ENCODE data around the gene NAALADL2.

GRCh38 chr3:175659670-175660350 lies 800.7 kb downstream of the NAALADL2 start:
- TF ChIP-seq EZH2 (IDR thresholded peaks at IDR 0.05; ENCODE audit: low read length, unreplicated experiment): no peak
- TF ChIP-seq, protein P1, sequence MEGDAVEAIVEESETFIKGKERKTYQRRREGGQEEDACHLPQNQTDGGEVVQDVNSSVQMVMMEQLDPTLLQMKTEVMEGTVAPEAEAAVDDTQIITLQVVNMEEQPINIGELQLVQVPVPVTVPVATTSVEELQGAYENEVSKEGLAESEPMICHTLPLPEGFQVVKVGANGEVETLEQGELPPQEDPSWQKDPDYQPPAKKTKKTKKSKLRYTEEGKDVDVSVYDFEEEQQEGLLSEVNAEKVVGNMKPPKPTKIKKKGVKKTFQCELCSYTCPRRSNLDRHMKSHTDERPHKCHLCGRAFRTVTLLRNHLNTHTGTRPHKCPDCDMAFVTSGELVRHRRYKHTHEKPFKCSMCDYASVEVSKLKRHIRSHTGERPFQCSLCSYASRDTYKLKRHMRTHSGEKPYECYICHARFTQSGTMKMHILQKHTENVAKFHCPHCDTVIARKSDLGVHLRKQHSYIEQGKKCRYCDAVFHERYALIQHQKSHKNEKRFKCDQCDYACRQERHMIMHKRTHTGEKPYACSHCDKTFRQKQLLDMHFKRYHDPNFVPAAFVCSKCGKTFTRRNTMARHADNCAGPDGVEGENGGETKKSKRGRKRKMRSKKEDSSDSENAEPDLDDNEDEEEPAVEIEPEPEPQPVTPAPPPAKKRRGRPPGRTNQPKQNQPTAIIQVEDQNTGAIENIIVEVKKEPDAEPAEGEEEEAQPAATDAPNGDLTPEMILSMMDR (conservative IDR thresholded peaks at IDR 0.05; ENCODE audit: low read depth, low read length): no peak
- TF ChIP-seq EZH2phosphoT487 (IDR thresholded peaks at IDR 0.05; ENCODE audit: borderline replicate concordance, low read length): no peak
